ENCODE results near the gene ODAD2. TPM values are rescaled to one million over a fixed set of nuclear protein-coding genes. Genes with fewer than 3 reads are reported as not detected.
A peak's percentile ranks its signal among the peaks of the same experiment; 100 is the strongest.

The ODAD2 gene
- total RNA-seq (under 1 TPM; 0.14 to 0.32 TPM), polyA plus RNA-seq (not detected)

- ChIA-PET CTCF (ENCODE audit: partially characterized antibody) (no interaction called here), POLR2A (ENCODE audit: partially characterized antibody) (no interaction called here)
- H3K36me3 Mint-ChIP-seq, result no peaks in the 10 kb centered on the region
- H3K4me3 Mint-ChIP-seq, result peak within 1 kb of the TSS; percentile 83 to 94 (median 88)
- H3K4me1 Mint-ChIP-seq, result peaks cover 7 to 16% (median 12%) of the 10 kb centered on the region in 4 donors
- peak within 1 kb of the TSS in 1 of 2 donors; percentile 29 for H3K4me3 ChIP-seq (ENCODE audit: low read length in 2 of 2)
- H3K9me3 Mint-ChIP-seq, result peaks cover 0 to 2% (median 0%) of the 10 kb centered on the region in 8 donors
- no peak within 1 kb of the TSS for H3K27ac ChIP-seq (ENCODE audit: low read depth, low read length)
- peaks cover 18% of the 10 kb centered on the region for H3K27me3 ChIP-seq (ENCODE audit: insufficient read depth, low read length)
- peaks cover 32 to 54% of the 10 kb centered on the region in 2 donors for H3K27me3 Mint-ChIP-seq
- H3K36me3 ChIP-seq (ENCODE audit: insufficient read depth, low read length), result no peaks in the 10 kb centered on the region
- H3K4me1 ChIP-seq (ENCODE audit: insufficient read depth, low read length), result no peaks in the 10 kb centered on the region
- peak within 1 kb of the TSS in 1 of 7 donors; percentile 82 for H3K27ac Mint-ChIP-seq
- peak in 2 of 5 donors; percentile 4 to 22 for DNase-seq
- intact Hi-C loops (cut with micrococcal nuclease), result no loop called here
- H3K9me3 ChIP-seq (ENCODE audit: control insufficient read depth in 1 of 2, low read length in 2 of 2), result no peaks in the 10 kb centered on the region
These were observed at the start of gene ODAD2 for GRCh38 chr10:27998954-27999275. Gene ODAD2 (minus strand): TSS chr10:27999079. CDS start chr10:27995142, 3,937 bp downstream.

DNA sequence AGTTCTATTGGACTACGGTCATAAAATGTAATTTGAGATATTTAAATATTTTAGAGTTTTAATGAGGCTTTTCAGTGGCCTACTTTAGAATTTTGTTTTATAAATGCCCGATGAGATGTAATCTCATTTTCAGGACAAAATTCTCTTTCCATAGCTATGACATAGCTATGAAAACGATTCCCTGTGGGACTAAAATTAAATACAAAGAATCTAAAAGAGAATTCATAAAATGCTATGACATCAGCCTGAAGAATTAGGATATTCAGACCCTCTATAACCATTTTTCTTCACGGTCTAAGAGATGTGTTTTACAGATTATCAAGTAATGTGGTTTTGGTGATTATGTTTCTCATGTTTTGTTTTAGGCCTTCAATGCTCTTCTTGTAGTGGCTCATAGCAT is 48.2 kb upstream of the ODAD2 start:
- peaks cover 0 to 2% (median 0%) of the 10 kb centered on the region in 4 donors for H3K4me1 Mint-ChIP-seq
- peaks cover 4 to 21% of the 10 kb centered on the region in 2 donors for H3K36me3 Mint-ChIP-seq

GRCh38 chr10:28046579-28046978 is 47.7 kb upstream of the ODAD2 start:
- intact Hi-C loops (cut with micrococcal nuclease), result no loop called here
- POLR2A ChIA-PET (ENCODE audit: partially characterized antibody), result no interaction called here
- peaks cover 0 to 2% (median 0%) of the 10 kb centered on the region in 4 donors for H3K4me1 Mint-ChIP-seq

More for the DNA sequence above, 48.2 kb upstream of the ODAD2 start:
- H3K4me3 ChIP-seq (ENCODE audit: low read length in 2 of 2), result no peak overlapping the region
- no peak overlapping the region for H3K27ac ChIP-seq (ENCODE audit: low read depth, low read length)
- no peak for DNase-seq
- Mint-ChIP-seq H3K4me3 (no peak overlapping the region), H3K9me3 (peaks cover 0 to 8% (median 0%) of the 10 kb centered on the region in 8 donors), H3K27me3 (no peaks in the 10 kb centered on the region), H3K27ac (no peak overlapping the region)
- intact Hi-C loops (cut with micrococcal nuclease), result no loop called here
- ChIA-PET POLR2A (ENCODE audit: partially characterized antibody) (no interaction called here), CTCF (ENCODE audit: partially characterized antibody) (no interaction called here)
- H3K4me1 ChIP-seq (ENCODE audit: insufficient read depth, low read length), result no peaks in the 10 kb centered on the region
- no peaks in the 10 kb centered on the region for H3K27me3 ChIP-seq (ENCODE audit: insufficient read depth, low read length)
- H3K36me3 ChIP-seq (ENCODE audit: insufficient read depth, low read length), result no peaks in the 10 kb centered on the region
- H3K9me3 ChIP-seq (ENCODE audit: control insufficient read depth in 1 of 2, low read length in 2 of 2), result no peaks in the 10 kb centered on the region

GRCh38 chr10:28043941-28044340 is 45.1 kb upstream of the ODAD2 start:
- no peak overlapping the region for H3K27ac Mint-ChIP-seq
- intact Hi-C loops (cut with micrococcal nuclease), result no loop called here
- H3K27me3 ChIP-seq (ENCODE audit: insufficient read depth, low read length), result no peaks in the 10 kb centered on the region
- no peaks in the 10 kb centered on the region for H3K27me3 Mint-ChIP-seq
- no peaks in the 10 kb centered on the region for H3K36me3 ChIP-seq (ENCODE audit: insufficient read depth, low read length)
- peaks cover 0 to 2% (median 0%) of the 10 kb centered on the region in 4 donors for H3K4me1 Mint-ChIP-seq
- peaks cover 2 to 3% of the 10 kb centered on the region in 2 donors for H3K36me3 Mint-ChIP-seq
- POLR2A ChIA-PET (ENCODE audit: partially characterized antibody), result no interaction called here
- CTCF ChIA-PET (ENCODE audit: partially characterized antibody), result no interaction called here
- H3K9me3 Mint-ChIP-seq, result peaks cover 0 to 4% (median 0%) of the 10 kb centered on the region in 8 donors
- no peaks in the 10 kb centered on the region for H3K9me3 ChIP-seq (ENCODE audit: control insufficient read depth in 1 of 2, low read length in 2 of 2)
- no peak overlapping the region for H3K4me3 ChIP-seq (ENCODE audit: low read length in 2 of 2)
- DNase-seq, result no peak
- H3K4me3 Mint-ChIP-seq, result no peak overlapping the region
- H3K4me1 ChIP-seq (ENCODE audit: insufficient read depth, low read length), result no peaks in the 10 kb centered on the region
- no peak overlapping the region for H3K27ac ChIP-seq (ENCODE audit: low read depth, low read length)

More at GRCh38 chr10:28046579-28046978, 47.7 kb upstream of the ODAD2 start:
- H3K4me1 ChIP-seq (ENCODE audit: insufficient read depth, low read length), result no peaks in the 10 kb centered on the region
- no peak overlapping the region for H3K27ac ChIP-seq (ENCODE audit: low read depth, low read length)
- H3K27ac Mint-ChIP-seq, result no peak overlapping the region
- CTCF ChIA-PET (ENCODE audit: partially characterized antibody), result no interaction called here
- H3K27me3 Mint-ChIP-seq, result no peaks in the 10 kb centered on the region
- H3K9me3 Mint-ChIP-seq, result peaks cover 0 to 8% (median 0%) of the 10 kb centered on the region in 8 donors
- no peak overlapping the region for H3K4me3 Mint-ChIP-seq
- no peak for DNase-seq
- H3K36me3 ChIP-seq (ENCODE audit: insufficient read depth, low read length), result no peaks in the 10 kb centered on the region
- no peaks in the 10 kb centered on the region for H3K9me3 ChIP-seq (ENCODE audit: control insufficient read depth in 1 of 2, low read length in 2 of 2)
- no peaks in the 10 kb centered on the region for H3K27me3 ChIP-seq (ENCODE audit: insufficient read depth, low read length)
- no peak overlapping the region for H3K4me3 ChIP-seq (ENCODE audit: low read length in 2 of 2)
- peaks cover 4 to 18% of the 10 kb centered on the region in 2 donors for H3K36me3 Mint-ChIP-seq

DNA sequence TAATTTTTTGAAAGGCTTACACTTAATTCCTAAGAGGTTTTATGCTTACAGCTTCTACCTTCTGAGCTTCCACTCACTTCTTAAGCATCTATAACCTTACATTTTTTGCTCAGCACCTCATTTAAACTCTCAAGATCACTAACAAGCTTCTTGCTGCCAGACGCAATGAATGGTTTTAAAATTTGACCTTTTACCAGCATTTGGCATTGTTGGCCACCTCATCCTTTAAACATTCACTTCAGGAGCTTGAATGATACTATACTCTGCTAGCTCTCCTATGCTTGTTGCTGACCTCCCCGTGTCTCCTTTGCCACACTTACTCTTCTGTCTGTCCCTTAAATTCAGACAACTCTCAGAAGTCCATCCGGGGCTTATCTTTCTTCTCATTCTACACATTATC is 37.7 kb upstream of the ODAD2 start:
- H3K27ac ChIP-seq (ENCODE audit: low read depth, low read length), result no peak overlapping the region
- H3K27me3 ChIP-seq (ENCODE audit: insufficient read depth, low read length), result no peaks in the 10 kb centered on the region
- Mint-ChIP-seq H3K4me3 (no peak overlapping the region), H3K27me3 (peaks cover 9 to 13% of the 10 kb centered on the region in 2 donors), H3K4me1 (no peaks in the 10 kb centered on the region), H3K36me3 (no peaks in the 10 kb centered on the region), H3K9me3 (peaks cover 0 to 6% (median 0%) of the 10 kb centered on the region in 8 donors), H3K27ac (no peak overlapping the region)
- intact Hi-C loops (cut with micrococcal nuclease), result no loop called here
- DNase-seq, result no peak
- CTCF ChIA-PET (ENCODE audit: partially characterized antibody), result no interaction called here
- no peak overlapping the region for H3K4me3 ChIP-seq (ENCODE audit: low read length in 2 of 2)
- no peaks in the 10 kb centered on the region for H3K4me1 ChIP-seq (ENCODE audit: insufficient read depth, low read length)
- no peaks in the 10 kb centered on the region for H3K9me3 ChIP-seq (ENCODE audit: control insufficient read depth in 1 of 2, low read length in 2 of 2)
- POLR2A ChIA-PET (ENCODE audit: partially characterized antibody), result no interaction called here
- no peaks in the 10 kb centered on the region for H3K36me3 ChIP-seq (ENCODE audit: insufficient read depth, low read length)

- no peak overlapping the region for H3K4me3 Mint-ChIP-seq
- intact Hi-C loops (cut with micrococcal nuclease), result no loop called here
These were observed 22.4 kb upstream of the ODAD2 start for GRCh38 chr10:28020993-28021982.

DNA sequence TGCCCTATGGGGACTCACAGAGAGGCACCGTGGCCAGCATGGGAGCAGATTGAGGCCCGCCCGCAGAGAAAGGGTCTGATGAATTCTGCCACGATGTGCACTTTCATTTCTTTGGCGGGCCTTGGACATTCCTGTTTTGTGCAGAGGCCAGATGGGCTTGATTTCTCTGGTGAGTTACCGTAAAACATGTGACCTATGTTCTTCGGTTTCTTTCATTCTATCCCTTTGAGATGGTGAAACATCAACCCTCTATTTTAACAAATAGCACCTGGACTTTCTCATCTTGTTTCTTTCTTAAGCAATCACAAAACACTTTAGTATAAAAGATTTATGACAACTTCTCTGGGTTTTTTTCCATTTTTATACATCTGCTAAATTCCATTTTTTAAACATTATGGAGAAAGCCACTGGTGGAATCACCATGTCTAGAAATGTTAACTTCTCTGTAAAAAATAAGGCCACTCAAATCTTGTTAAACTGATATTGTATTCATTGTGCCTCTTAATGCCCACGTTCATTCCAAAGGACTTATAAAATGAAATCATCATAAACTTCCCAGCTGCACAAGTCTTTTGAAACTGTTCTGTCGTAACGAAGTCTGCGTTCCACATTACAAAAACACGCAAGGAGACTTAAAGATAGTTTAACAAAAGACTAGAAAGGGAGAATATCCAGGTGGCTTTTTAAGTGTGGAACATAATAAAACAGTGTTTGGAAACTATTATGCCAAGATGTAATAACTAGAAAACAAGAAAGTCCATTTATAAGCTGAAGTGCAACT is 21.4 kb upstream of the ODAD2 start:
- Mint-ChIP-seq H3K27ac (no peak overlapping the region), H3K36me3 (no peaks in the 10 kb centered on the region), H3K27me3 (peaks cover 7 to 8% of the 10 kb centered on the region in 2 donors), H3K9me3 (peaks cover 0 to 4% (median 0%) of the 10 kb centered on the region in 8 donors), H3K4me1 (no peaks in the 10 kb centered on the region), H3K4me3 (no peak overlapping the region)
- intact Hi-C loops (cut with micrococcal nuclease), result no loop called here
- Histone ChIP-seq H3K27me3 (ENCODE audit: insufficient read depth, low read length) (no peaks in the 10 kb centered on the region), H3K4me1 (ENCODE audit: insufficient read depth, low read length) (no peaks in the 10 kb centered on the region), H3K27ac (ENCODE audit: low read depth, low read length) (no peak overlapping the region), H3K36me3 (ENCODE audit: insufficient read depth, low read length) (no peaks in the 10 kb centered on the region), H3K4me3 (ENCODE audit: low read length in 2 of 2) (no peak overlapping the region), H3K9me3 (ENCODE audit: control insufficient read depth in 1 of 2, low read length in 2 of 2) (no peaks in the 10 kb centered on the region)
- CTCF ChIA-PET (ENCODE audit: partially characterized antibody), result no interaction called here
- POLR2A ChIA-PET (ENCODE audit: partially characterized antibody), result no interaction called here
- DNase-seq, result no peak

More at GRCh38 chr10:28020993-28021982, 22.4 kb upstream of the ODAD2 start:
- H3K27me3 Mint-ChIP-seq, result peaks cover 9% of the 10 kb centered on the region in 2 donors
- Histone ChIP-seq H3K4me1 (ENCODE audit: insufficient read depth, low read length) (no peaks in the 10 kb centered on the region), H3K36me3 (ENCODE audit: insufficient read depth, low read length) (no peaks in the 10 kb centered on the region), H3K9me3 (ENCODE audit: control insufficient read depth in 1 of 2, low read length in 2 of 2) (no peaks in the 10 kb centered on the region), H3K4me3 (ENCODE audit: low read length in 2 of 2) (no peak overlapping the region), H3K27me3 (ENCODE audit: insufficient read depth, low read length) (no peaks in the 10 kb centered on the region), H3K27ac (ENCODE audit: low read depth, low read length) (no peak overlapping the region)
- peaks cover 0 to 4% (median 0%) of the 10 kb centered on the region in 8 donors for H3K9me3 Mint-ChIP-seq
- H3K4me1 Mint-ChIP-seq, result no peaks in the 10 kb centered on the region
- no peak for DNase-seq
- peak overlapping the region in 1 of 7 donors; percentile 80 for H3K27ac Mint-ChIP-seq
- H3K36me3 Mint-ChIP-seq, result no peaks in the 10 kb centered on the region
- POLR2A ChIA-PET (ENCODE audit: partially characterized antibody), result no interaction called here
- CTCF ChIA-PET (ENCODE audit: partially characterized antibody), result no interaction called here

All from CD4-positive, alpha-beta memory T cell (primary cell).